ENCODE data around the gene MAML3.

MAML3 gene

DNA sequence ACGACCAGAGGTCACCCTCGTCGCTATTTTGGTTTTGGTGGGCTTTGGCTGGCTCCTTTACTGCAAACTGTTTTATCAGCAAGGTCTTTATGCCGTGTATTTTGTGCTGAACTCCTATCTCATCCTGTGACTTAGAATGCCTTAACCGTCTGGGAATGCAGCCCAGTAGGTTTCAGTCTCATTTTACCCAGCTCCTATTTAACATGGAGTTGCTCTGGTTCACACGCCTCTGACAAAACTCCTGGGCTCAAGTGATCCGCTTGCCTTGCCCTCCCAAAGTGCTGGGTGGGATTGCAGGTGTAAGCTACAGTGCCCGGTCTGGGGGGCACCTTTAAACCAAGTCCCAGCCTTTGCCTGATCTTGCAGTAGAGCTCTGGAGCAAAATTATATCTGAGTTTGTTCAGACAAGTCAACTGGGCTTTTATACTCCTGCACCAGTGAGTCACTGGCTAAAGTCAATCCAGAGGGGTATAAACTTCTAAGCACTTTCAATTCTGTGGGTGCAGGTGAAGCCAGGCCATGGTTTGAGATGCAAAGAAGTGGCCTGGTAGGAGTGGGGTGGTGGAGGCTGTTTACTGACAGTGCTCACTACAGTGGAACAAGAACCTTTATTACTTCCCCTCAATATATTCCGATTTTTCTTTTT lies 438.1 kb downstream of the MAML3 start:
- no peak overlapping the region for H3K4me3 ChIP-seq (replicated peaks; ENCODE audit: low read depth, low read length)
- TF ChIP-seq, protein P1, sequence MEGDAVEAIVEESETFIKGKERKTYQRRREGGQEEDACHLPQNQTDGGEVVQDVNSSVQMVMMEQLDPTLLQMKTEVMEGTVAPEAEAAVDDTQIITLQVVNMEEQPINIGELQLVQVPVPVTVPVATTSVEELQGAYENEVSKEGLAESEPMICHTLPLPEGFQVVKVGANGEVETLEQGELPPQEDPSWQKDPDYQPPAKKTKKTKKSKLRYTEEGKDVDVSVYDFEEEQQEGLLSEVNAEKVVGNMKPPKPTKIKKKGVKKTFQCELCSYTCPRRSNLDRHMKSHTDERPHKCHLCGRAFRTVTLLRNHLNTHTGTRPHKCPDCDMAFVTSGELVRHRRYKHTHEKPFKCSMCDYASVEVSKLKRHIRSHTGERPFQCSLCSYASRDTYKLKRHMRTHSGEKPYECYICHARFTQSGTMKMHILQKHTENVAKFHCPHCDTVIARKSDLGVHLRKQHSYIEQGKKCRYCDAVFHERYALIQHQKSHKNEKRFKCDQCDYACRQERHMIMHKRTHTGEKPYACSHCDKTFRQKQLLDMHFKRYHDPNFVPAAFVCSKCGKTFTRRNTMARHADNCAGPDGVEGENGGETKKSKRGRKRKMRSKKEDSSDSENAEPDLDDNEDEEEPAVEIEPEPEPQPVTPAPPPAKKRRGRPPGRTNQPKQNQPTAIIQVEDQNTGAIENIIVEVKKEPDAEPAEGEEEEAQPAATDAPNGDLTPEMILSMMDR (IDR thresholded peaks at IDR 0.05; ENCODE audit: low read depth, low read length, missing control alignments), result no peak
- DNase-seq (ENCODE audit: extremely low read depth, low read depth), result no peak

DNA sequence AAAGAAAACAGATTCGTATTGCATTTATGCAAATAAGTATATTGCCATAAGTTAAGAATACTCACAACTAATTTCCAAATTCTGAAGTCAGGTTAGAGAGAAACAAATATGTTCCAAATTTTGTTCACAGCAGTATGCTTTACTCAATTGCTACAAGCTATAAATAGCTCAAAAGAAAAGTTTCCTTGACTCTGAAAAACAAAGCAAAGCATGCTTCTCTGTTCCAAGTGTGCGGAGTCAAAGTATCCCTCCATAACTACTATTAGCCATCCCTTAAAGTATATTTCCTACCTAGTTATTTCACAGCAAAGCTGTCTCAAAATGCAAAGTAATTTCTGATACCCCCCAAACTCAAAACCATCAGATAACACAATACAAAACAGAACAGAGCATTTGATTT lies 441.1 kb downstream of the MAML3 start:
- no peak for DNase-seq (ENCODE audit: extremely low read depth, low read depth)
- TF ChIP-seq, protein P1 (IDR thresholded peaks at IDR 0.05; ENCODE audit: low read depth, low read length, missing control alignments), result no peak
- H3K4me3 ChIP-seq (replicated peaks; ENCODE audit: low read depth, low read length), result no peak overlapping the region

DNA sequence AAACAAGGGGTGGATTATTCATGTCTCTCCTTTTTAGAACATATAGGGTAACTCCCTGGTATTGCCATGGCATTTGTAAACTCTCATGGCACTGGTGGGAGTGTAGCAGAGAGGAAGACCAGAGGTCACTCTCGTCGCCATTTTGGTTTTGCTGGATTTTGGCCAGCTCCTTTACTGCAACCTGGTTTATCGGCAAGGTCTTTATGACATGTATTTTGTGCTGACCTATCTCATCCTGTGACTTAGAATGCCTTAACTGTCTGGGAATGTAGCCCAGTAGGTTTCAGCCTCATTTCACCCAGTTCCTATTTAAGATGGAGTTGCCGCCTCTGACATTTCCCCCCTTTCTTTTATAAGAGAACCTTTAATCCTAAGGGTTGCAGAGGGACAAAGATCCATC lies 442.5 kb downstream of the MAML3 start:
- no peak overlapping the region for H3K4me3 ChIP-seq (replicated peaks; ENCODE audit: low read depth, low read length)
- TF ChIP-seq, protein P1 (IDR thresholded peaks at IDR 0.05; ENCODE audit: low read depth, low read length, missing control alignments), result no peak
- DNase-seq (ENCODE audit: extremely low read depth, low read depth), result no peak

DNA sequence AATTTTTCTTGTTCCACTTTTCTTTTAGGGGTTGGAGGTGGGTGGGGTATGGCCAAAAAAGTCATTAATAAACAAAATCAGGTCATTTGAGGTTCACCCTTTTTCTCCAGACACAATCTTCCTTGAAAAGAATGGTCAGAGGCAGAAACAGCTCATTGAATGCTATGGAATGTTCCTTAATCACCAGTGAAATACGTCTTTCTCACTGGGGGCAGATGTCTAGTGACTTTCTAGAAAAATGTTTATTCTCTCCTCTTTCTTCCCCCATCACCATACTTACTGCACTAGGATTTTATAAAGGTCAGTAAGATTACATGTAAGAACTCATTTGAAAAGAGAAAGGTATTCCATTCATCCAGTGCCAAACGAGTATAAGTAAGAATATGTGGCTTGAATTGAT lies 443.9 kb downstream of the MAML3 start:
- TF ChIP-seq, protein P1 (IDR thresholded peaks at IDR 0.05; ENCODE audit: low read depth, low read length, missing control alignments), result no peak
- no peak for DNase-seq (ENCODE audit: extremely low read depth, low read depth)
- no peak overlapping the region for H3K4me3 ChIP-seq (replicated peaks; ENCODE audit: low read depth, low read length)

DNA sequence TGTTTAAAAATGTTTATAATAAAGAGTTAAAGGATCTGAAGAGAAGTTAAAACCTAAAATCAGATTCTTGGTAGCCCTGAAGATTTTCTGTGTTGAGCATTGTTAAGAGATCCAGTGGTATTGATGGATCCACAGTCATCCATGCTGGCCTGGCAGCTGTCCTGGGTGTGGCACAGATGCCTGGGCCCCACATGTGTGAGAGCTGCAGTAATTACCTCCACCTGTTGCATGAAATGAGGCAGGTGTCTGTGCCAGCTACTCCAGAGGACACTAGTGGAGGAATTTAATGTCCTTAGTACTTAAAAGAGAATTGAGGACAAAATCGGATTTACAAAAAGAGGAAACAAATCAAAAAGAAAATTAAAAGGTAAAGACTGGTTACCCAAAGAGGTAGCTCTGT lies 444.3 kb downstream of the MAML3 start:
- no peak overlapping the region for H3K4me3 ChIP-seq (replicated peaks; ENCODE audit: low read depth, low read length)
- DNase-seq (ENCODE audit: extremely low read depth, low read depth), result no peak
- TF ChIP-seq, protein P1 (IDR thresholded peaks at IDR 0.05; ENCODE audit: low read depth, low read length, missing control alignments), result no peak

DNA sequence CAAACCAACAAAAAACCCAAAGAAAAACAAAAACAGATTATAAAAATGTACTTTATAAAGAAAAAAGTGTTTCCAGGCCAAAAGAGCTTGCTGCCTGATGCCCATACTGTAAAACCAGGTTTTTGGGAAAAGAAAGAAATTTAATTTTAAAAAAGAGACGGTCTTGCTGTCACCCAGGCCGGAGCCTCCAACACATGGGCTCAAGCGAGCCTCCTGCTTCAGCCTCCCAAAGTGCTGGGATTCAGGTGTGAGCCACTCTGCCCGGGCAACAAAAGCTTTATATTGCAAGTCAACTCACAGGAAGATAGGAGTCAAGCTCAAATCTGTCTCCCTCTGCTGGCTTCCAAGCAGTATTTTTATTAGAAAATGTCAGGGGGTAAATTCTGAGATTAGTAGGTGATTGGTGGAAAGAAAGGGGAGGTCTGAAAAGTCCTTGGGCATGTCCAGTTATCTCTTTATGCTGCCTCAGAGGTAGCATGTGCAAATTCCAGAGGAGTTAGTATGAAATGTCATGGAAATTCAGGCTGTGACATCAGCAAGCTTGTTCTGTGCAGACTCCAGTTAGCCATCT lies 449.0 kb downstream of the MAML3 start:
- DNase-seq (ENCODE audit: extremely low read depth, low read depth), result no peak
- TF ChIP-seq, protein P1 (IDR thresholded peaks at IDR 0.05; ENCODE audit: low read depth, low read length, missing control alignments), result no peak

DNA sequence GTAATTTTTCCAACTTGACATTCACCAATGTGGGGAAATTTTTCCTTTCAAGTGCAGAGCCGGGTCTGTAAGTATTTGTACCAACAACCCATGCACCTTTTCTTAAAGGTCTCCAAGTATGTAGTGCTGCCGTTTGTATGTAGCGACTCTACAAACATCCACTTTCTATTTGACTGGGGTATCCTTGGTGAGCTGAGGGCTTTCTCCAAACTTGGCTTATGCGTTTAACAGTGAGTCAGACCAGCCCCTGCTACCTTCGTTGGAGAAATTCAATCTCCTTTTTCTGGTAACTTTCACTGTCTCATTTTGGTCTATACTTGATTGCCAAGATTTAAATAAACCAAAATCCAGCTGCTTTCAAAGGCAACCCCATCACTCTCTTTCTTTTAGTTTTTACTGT lies 453.4 kb downstream of the MAML3 start:
- H3K4me3 ChIP-seq (replicated peaks; ENCODE audit: low read depth, low read length), result no peak overlapping the region
- TF ChIP-seq, protein P1 (IDR thresholded peaks at IDR 0.05; ENCODE audit: low read depth, low read length, missing control alignments), result no peak
- no peak for DNase-seq (ENCODE audit: extremely low read depth, low read depth)

More for the DNA sequence above, 449.0 kb downstream of the MAML3 start:
- no peak overlapping the region for H3K4me3 ChIP-seq (replicated peaks; ENCODE audit: low read depth, low read length)

Data from HFF-Myc (cell line).